Activated CD4-positive, CD25-positive, alpha-beta regulatory T cell (primary cell): ENCODE results near the gene VAT1L.

Experiments
- DNase-seq, 4 experiments: peaks; one replicate each; lab custom pipeline; 2025; lab: John Stamatoyannopoulos, UW

VAT1L gene

GRCh38 chr16:77995843-77996455, 207.6 kb downstream of the VAT1L start:
- DNase-seq: no peak

- no peak for DNase-seq
These were observed 210.1 kb downstream of the VAT1L start for GRCh38 chr16:77998350-77999023.

- DNase-seq: no peak
These were observed 213.2 kb downstream of the VAT1L start for GRCh38 chr16:78001451-78002025.

- DNase-seq: peak in 3 of 4 experiments; percentile 9 to 17 (median 14)
These were observed 214.7 kb downstream of the VAT1L start for GRCh38 chr16:78002915-78003538.

- DNase-seq: no peak
These were observed 216.2 kb downstream of the VAT1L start for GRCh38 chr16:78004517-78004916.

GRCh38 chr16:78005881-78006280, 217.5 kb downstream of the VAT1L start:
- no peak for DNase-seq

- no peak for DNase-seq
These were observed 218.8 kb downstream of the VAT1L start for GRCh38 chr16:78007121-78007520.

GRCh38 chr16:78022347-78023060, 234.1 kb downstream of the VAT1L start, which contains the start of gene CLEC3A:
TSS of gene CLEC3A (plus strand) at chr16:78022548. CDS start at chr16:78022627, 79 bp downstream.
- no peak for DNase-seq

- no peak for DNase-seq
These were observed 235.8 kb downstream of the VAT1L start for GRCh38 chr16:78024159-78024558.

- no peak for DNase-seq
These were observed 237.3 kb downstream of the VAT1L start for GRCh38 chr16:78025631-78026030.

GRCh38 chr16:78028018-78028417, 239.7 kb downstream of the VAT1L start:
- no peak for DNase-seq
